H9 (cell line): ENCODE measurements around the gene KAZN. TPM values are rescaled to one million over a fixed set of nuclear protein-coding genes. Genes with fewer than 3 reads are reported as not detected.

ENCODE experiments used
- DNase-seq: peaks from one replicate; pipeline ENCODE4 v3.0.0-alpha.2; 2017
- H2AFZ ChIP-seq: one replicate; pipeline ENCODE4 v1.6.1; 2013; ENCODE audit warnings: mild to moderate bottlenecking, low read length, control low read depth, moderate library complexity
- H2AK5ac ChIP-seq: 2 replicates; pipeline ENCODE4 v1.6.1; 2013; ENCODE audit warnings: low read length, control low read depth, mixed read lengths; ENCODE audit not compliant: insufficient read length
- H2BK120ac ChIP-seq: one replicate; pipeline ENCODE4 v1.6.1; 2013; ENCODE audit warnings: low read depth, mild to moderate bottlenecking, low read length, control low read depth, inconsistent platforms; ENCODE audit not compliant: poor library complexity, severe bottlenecking
- H2BK12ac ChIP-seq: 2 replicates; pipeline ENCODE4 v1.6.1; 2013; ENCODE audit warnings: low read length, control low read depth, mixed read lengths, low read depth; ENCODE audit not compliant: insufficient read length
- H2BK15ac ChIP-seq: 2 replicates; pipeline ENCODE4 v1.6.1; 2013; ENCODE audit warnings: low read depth, low read length, control low read depth
- H2BK20ac ChIP-seq: one replicate; pipeline ENCODE4 v1.6.1; 2013; ENCODE audit warnings: low read depth, mild to moderate bottlenecking, low read length, control low read depth, inconsistent platforms; ENCODE audit not compliant: poor library complexity, severe bottlenecking
- H2BK5ac ChIP-seq: 2 replicates; pipeline ENCODE4 v1.6.1; 2013; ENCODE audit warnings: low read length, control low read depth, mixed read lengths; ENCODE audit not compliant: insufficient read length
- H3K14ac ChIP-seq: 2 replicates; pipeline ENCODE4 v1.6.1; 2013; ENCODE audit warnings: low read length, control low read depth; ENCODE audit not compliant: insufficient read depth
- H3K18ac ChIP-seq: 2 replicates; pipeline ENCODE4 v1.6.1; 2013; ENCODE audit warnings: low read depth, mild to moderate bottlenecking, mixed read lengths, low read length, control low read depth; ENCODE audit not compliant: insufficient read length
- H3K23ac ChIP-seq: 2 replicates; pipeline ENCODE4 v1.6.1; 2013; ENCODE audit warnings: low read length, control low read depth, mixed read lengths, low read depth; ENCODE audit not compliant: insufficient read length
- H3K23me2 ChIP-seq: 2 replicates; pipeline ENCODE4 v1.6.1; 2013; ENCODE audit warnings: low read depth, mild to moderate bottlenecking, mixed read lengths, low read length, control low read depth; ENCODE audit not compliant: insufficient read length, poor library complexity, severe bottlenecking
- H3K27ac ChIP-seq: 2 replicates; pipeline ENCODE4 v1.5.1; 2013; ENCODE audit warnings: low read length, control low read depth, mixed read lengths, low read depth; ENCODE audit not compliant: insufficient read length
- H3K27me3 ChIP-seq: 2 replicates; pipeline ENCODE4 v1.6.1; 2013; ENCODE audit warnings: low read length, control low read depth, inconsistent platforms; ENCODE audit not compliant: insufficient read depth
- H3K4ac ChIP-seq: 2 replicates; pipeline ENCODE4 v1.6.1; 2013; ENCODE audit warnings: low read depth, mild to moderate bottlenecking, control low read depth, inconsistent platforms, low read length, moderate library complexity
- H3K4me1 ChIP-seq: 2 replicates; pipeline ENCODE4 v1.6.1; 2013; ENCODE audit warnings: low read length, control low read depth, inconsistent platforms; ENCODE audit not compliant: insufficient read depth
- H3K4me2 ChIP-seq: 2 replicates; pipeline ENCODE4 v1.6.1; 2013; ENCODE audit warnings: low read length, control low read depth, mixed read lengths; ENCODE audit not compliant: insufficient read length, insufficient read depth
- H3K56ac ChIP-seq: 2 replicates; pipeline ENCODE4 v1.6.1; 2013; ENCODE audit warnings: low read depth, mild to moderate bottlenecking, mixed read lengths, low read length, control low read depth; ENCODE audit not compliant: insufficient read length
- H3K79me1 ChIP-seq: 2 replicates; pipeline ENCODE4 v1.6.1; 2013; ENCODE audit warnings: low read depth, mild to moderate bottlenecking, moderate library complexity, low read length, control low read depth, inconsistent platforms; ENCODE audit not compliant: insufficient read depth, poor library complexity, severe bottlenecking
- H3K79me2 ChIP-seq: 2 replicates; pipeline ENCODE4 v1.6.1; 2013; ENCODE audit warnings: low read length, control low read depth, inconsistent platforms; ENCODE audit not compliant: insufficient read depth
- H3K9ac ChIP-seq: 2 replicates; pipeline ENCODE4 v1.6.1; 2013; ENCODE audit warnings: low read length, control low read depth, mixed read lengths; ENCODE audit not compliant: insufficient read length; ENCODE audit errors: extremely low read depth
- H3K9me3 ChIP-seq: one replicate; pipeline ENCODE4 v1.6.1; 2013; ENCODE audit warnings: low read depth, low read length, inconsistent platforms; ENCODE audit not compliant: control insufficient read depth
- H3T11ph ChIP-seq: one replicate; pipeline ENCODE4 v1.6.1; 2013; ENCODE audit warnings: mild to moderate bottlenecking, low read length, control low read depth, inconsistent platforms
- H4K20me1 ChIP-seq: one replicate; pipeline ENCODE4 v1.6.1; 2013; ENCODE audit not compliant: control insufficient read depth, insufficient read length, insufficient read depth
- H4K5ac ChIP-seq: 2 replicates; pipeline ENCODE4 v1.6.1; 2013; ENCODE audit warnings: low read depth, mild to moderate bottlenecking, mixed read lengths, low read length, control low read depth; ENCODE audit not compliant: insufficient read length
- H4K8ac ChIP-seq: replicated peaks from 2 replicates; pipeline ENCODE4 v1.6.1; 2013; ENCODE audit warnings: low read length, control low read depth, mixed read lengths, low read depth; ENCODE audit not compliant: insufficient read length
- H4K91ac ChIP-seq: 2 replicates; pipeline ENCODE4 v1.6.1; 2013; ENCODE audit warnings: low read depth, mild to moderate bottlenecking, moderate library complexity, mixed read lengths, low read length, control low read depth; ENCODE audit not compliant: insufficient read length
- H3K27ac Mint-ChIP-seq, 3 experiments: 2 replicates in 2 of 3; 3 replicates in 1 of 3; pipeline ENCODE4 v1.8.0; 2020 to 2021; ENCODE audit warnings: mixed read lengths in 3 of 3, mild to moderate bottlenecking in 1 of 3, moderate library complexity in 1 of 3
- H3K27me3 Mint-ChIP-seq: 2 replicates; pipeline ENCODE4 v1.8.0; 2021; ENCODE audit warnings: low read depth, mild to moderate bottlenecking, moderate library complexity, mixed read lengths
- H3K36me3 Mint-ChIP-seq, 3 experiments: 2 replicates in 2 of 3; 3 replicates in 1 of 3; pipeline ENCODE4 v1.8.0; 2020 to 2021; ENCODE audit warnings: low read depth in 3 of 3, mixed read lengths in 3 of 3; ENCODE audit not compliant: insufficient read depth in 1 of 3
- H3K4me1 Mint-ChIP-seq, 2 experiments: 2 replicates each; pipeline ENCODE4 v1.8.0; 2020; ENCODE audit warnings: mixed read lengths in 2 of 2
- H3K4me3 Mint-ChIP-seq, 2 experiments: 2 replicates in 1 of 2; 3 replicates in 1 of 2; pipeline ENCODE4 v1.8.0; 2020 to 2021; ENCODE audit warnings: mild to moderate bottlenecking in 2 of 2, mixed read lengths in 2 of 2, moderate library complexity in 1 of 2
- H3K9me3 Mint-ChIP-seq, 2 experiments: 2 replicates in 1 of 2; 3 replicates in 1 of 2; pipeline ENCODE4 v1.8.0; 2020; ENCODE audit warnings: mild to moderate bottlenecking in 2 of 2, mixed read lengths in 2 of 2, moderate library complexity in 1 of 2
- CTCF ChIP-seq: fragments of 200-600 bp; sonication (generic); conservative IDR thresholded peaks from 3 replicates; pipeline ENCODE4 v1.8.0; 2021; ENCODE audit warnings: antibody characterized with exemption, mild to moderate bottlenecking
- WGBS: extraction: QIAGEN DNeasy Blood & Tissue Kit; methylation state at CpG from one replicate; pipeline ENCODE4 v1.1.7; 2013; ENCODE audit warnings: missing lambda C conversion rate, low lambda C conversion rate, mixed read lengths; ENCODE audit not compliant: insufficient read length; ENCODE audit errors: extremely low coverage; 5-methylcytosine and 5-hydroxymethylcytosine counted together
- total RNA-seq: library from RNA; stranded (reverse); gene quantifications from 2 replicates; pipeline ENCODE4 v1.2.1, GENCODE V29; 2021

KAZN gene
- total RNA-seq, 1 experiment from 2014 or later, result 7.6 TPM

GRCh38 chr1:15077384-15077783, 478.9 kb downstream of the KAZN start:
- peaks cover 0 to 5% of the 10 kb centered on the region in 2 experiments; a peak in 1 of 4 replicates for H3K4me1 Mint-ChIP-seq

More at GRCh38 chr1:15077384-15077783, 478.9 kb downstream of the KAZN start:
- Histone ChIP-seq H3K23ac (no peak overlapping the region), H3K23me2 (no peaks in the 10 kb centered on the region), H3K4me1 (no peaks in the 10 kb centered on the region), H2BK5ac (no peak overlapping the region), H3K79me1 (no peaks in the 10 kb centered on the region), H2BK20ac (no peak overlapping the region), H3T11ph (no peak overlapping the region), H3K18ac (no peak overlapping the region), H3K79me2 (no peaks in the 10 kb centered on the region), H3K4me2 (no peak overlapping the region), H4K20me1 (no peaks in the 10 kb centered on the region), H4K91ac (no peak overlapping the region), H3K9ac (no peak overlapping the region), H3K14ac (peak overlapping the region; percentile 34; the same call in 1 of the 2 replicates), H3K27ac (no peak overlapping the region), H2BK12ac (no peak overlapping the region), H4K8ac (no peak overlapping the region), H3K56ac (no peak overlapping the region), H3K9me3 (no peaks in the 10 kb centered on the region), H2AK5ac (no peak overlapping the region), H2BK120ac (no peak overlapping the region), H3K27me3 (no peaks in the 10 kb centered on the region), H2BK15ac (no peak overlapping the region), H3K4ac (no peak overlapping the region), H4K5ac (no peak overlapping the region), H2AFZ (no peak overlapping the region)
- Mint-ChIP-seq H3K27me3 (peaks cover 6% of the 10 kb centered on the region; the same call in 1 of the 2 replicates), H3K27ac (peak overlapping the region in 2 of 3 experiments; percentile 46 to 64; a peak in 2 of 7 replicates), H3K4me3 (no peak overlapping the region), H3K36me3 (no peaks in the 10 kb centered on the region), H3K9me3 (no peaks in the 10 kb centered on the region)
- no CpG with 5 or more reads among the region's 10 CpGs for WGBS
- TF ChIP-seq CTCF, result no peak
- DNase-seq, result no peak
